GM12878 (cell line): Measurements from ENCODE around the gene TAF13. TPM values are rescaled to one million over a fixed set of nuclear protein-coding genes. Genes with fewer than 3 reads are reported as not detected.

ENCODE experiments used
- ATAC-seq: fragments of 200-7000 bp; cut with Tn5 transposase; 3 replicates; pipeline ENCODE4 v1.9.1; 2020; ENCODE audit warnings: mild to moderate bottlenecking, moderate library complexity
- BruUV-seq: library from RNA; stranded (reverse); fragments of 400-500 nt; replicated peaks from 2 replicates; lab custom pipeline; 2021; lab: Mats Ljungman, UMichigan
- CTCF ChIA-PET: fragments of 300-600 bp; sonication (Branson Sonifier 250); formaldehyde crosslinking; extraction: SDS; loops from one replicate; lab custom pipeline; 2021; ENCODE audit warnings: inconsistent platforms; lab: Yijun Ruan, JAX
- POLR2A ChIA-PET: fragments of 350-600 bp; formaldehyde crosslinking; extraction: SDS; loops from one replicate; lab custom pipeline; 2021; ENCODE audit warnings: inconsistent platforms; lab: Charles Lee
- RAD21 ChIA-PET: fragments of 300-600 bp; sonication (Branson Sonifier 250); formaldehyde crosslinking; loops from one replicate; lab custom pipeline; 2023; ENCODE audit warnings: antibody characterized with exemption; ENCODE audit not compliant: unreplicated experiment; lab: Charles Lee
- SMC1A ChIA-PET: fragments of 300-600 bp; sonication (Branson Sonifier 250); formaldehyde crosslinking; loops from one replicate; lab custom pipeline; 2023; ENCODE audit not compliant: unreplicated experiment, uncharacterized antibody; lab: Charles Lee
- DNase-seq: peaks from one replicate; pipeline ENCODE4 v3.0.0-alpha.2; 2011; ENCODE audit warnings: low read depth, low spot score
- FAIRE-seq: peaks from 3 replicates; lab custom pipeline; 2011; peaks lifted over from hg19 to GRCh38; lab: Jason Lieb, UNC
- H2AFZ ChIP-seq: 2 replicates; pipeline ENCODE4 v1.6.0; 2011; ENCODE audit warnings: low read depth, low read length, control low read depth; ENCODE audit not compliant: control insufficient read depth
- H3K27ac ChIP-seq: 2 replicates; pipeline ENCODE4 v1.5.1; 2011; ENCODE audit warnings: control low read depth; ENCODE audit not compliant: control insufficient read depth, insufficient read depth
- H3K27me3 ChIP-seq, 2 experiments: replicated peaks in 1 of 2; 2 replicates each; pipeline versions ENCODE4 v1.6.0 to v1.6.1; 2011; ENCODE audit warnings: low read length in 1 of 2; ENCODE audit not compliant: control insufficient read depth in 2 of 2, insufficient read depth in 2 of 2
- H3K36me3 ChIP-seq, 2 experiments: 2 replicates each; pipeline ENCODE4 v1.5.1; 2011; ENCODE audit warnings: low read length in 1 of 2; ENCODE audit not compliant: control insufficient read depth in 2 of 2, insufficient read depth in 2 of 2
- H3K4me1 ChIP-seq: 2 replicates; pipeline ENCODE4 v1.6.1; 2011; ENCODE audit warnings: mild to moderate bottlenecking, low read length, moderate library complexity, mixed read lengths; ENCODE audit not compliant: control insufficient read depth, insufficient read depth
- H3K4me2 ChIP-seq: 2 replicates; pipeline ENCODE4 v1.6.0; 2011; ENCODE audit warnings: control low read depth; ENCODE audit not compliant: control insufficient read depth, insufficient read depth
- H3K4me3 ChIP-seq: fragments of 200-600 bp; sonication (generic); 2 replicates; pipeline ENCODE4 v1.5.1; 2016
- H3K79me2 ChIP-seq: 2 replicates; pipeline ENCODE4 v1.6.0; 2011; ENCODE audit warnings: low read length; ENCODE audit not compliant: control insufficient read depth, insufficient read depth
- H3K9ac ChIP-seq: 2 replicates; pipeline ENCODE4 v1.8.0; 2011; ENCODE audit warnings: low read length, control low read depth, mixed read lengths; ENCODE audit not compliant: control insufficient read depth, insufficient read depth
- H3K9me3 ChIP-seq: replicated peaks from 3 replicates; pipeline ENCODE4 v1.5.1; 2011; ENCODE audit warnings: mild to moderate bottlenecking, low read length; ENCODE audit not compliant: control insufficient read depth, insufficient read depth
- H4K20me1 ChIP-seq: 2 replicates; pipeline ENCODE4 v1.6.0; 2011; ENCODE audit not compliant: control insufficient read depth, insufficient read depth
- CBX5 ChIP-seq: sonication (generic); IDR thresholded peaks from 2 replicates; pipeline ENCODE4 v1.6.1; 2016; ENCODE audit warnings: low read depth, moderate library complexity, mild to moderate bottlenecking, inconsistent platforms
- CHD4 ChIP-seq: fragments of 200-600 bp; sonication (generic); IDR thresholded peaks from 2 replicates; pipeline ENCODE4 v1.6.1; 2016; ENCODE audit warnings: mild to moderate bottlenecking
- DPF2 ChIP-seq: fragments of 450-650 bp; IDR thresholded peaks from 2 replicates; pipeline ENCODE4 v1.6.1; 2017; ENCODE audit warnings: mild to moderate bottlenecking
- FOXM1 ChIP-seq: IDR thresholded peaks from 2 replicates; pipeline ENCODE4 v1.6.1; 2012; ENCODE audit warnings: low read depth, mild to moderate bottlenecking, inconsistent platforms, low read length, moderate library complexity
- HCFC1 ChIP-seq: fragments of 150-350 bp; IDR thresholded peaks from 2 replicates; pipeline ENCODE4 v1.6.1; 2014; ENCODE audit warnings: low read length
- HDGF ChIP-seq: fragments of 450-650 bp; IDR thresholded peaks from 2 replicates; pipeline ENCODE4 v1.6.1; 2016; ENCODE audit warnings: antibody characterized with exemption
- IKZF2 ChIP-seq, 2 experiments: fragments of 450-650 bp; IDR thresholded peaks; 2 replicates each; pipeline ENCODE4 v1.6.1; 2017; ENCODE audit warnings: mild to moderate bottlenecking in 2 of 2, moderate library complexity in 2 of 2
- NRF1 ChIP-seq: conservative IDR thresholded peaks from 2 replicates; pipeline ENCODE4 v1.6.1; 2011; ENCODE audit warnings: mild to moderate bottlenecking, low read depth, low read length, improper control_type of control experiment
- PAX8 ChIP-seq: fragments of 450-650 bp; IDR thresholded peaks from 2 replicates; pipeline ENCODE4 v1.6.1; 2017; ENCODE audit warnings: mild to moderate bottlenecking, moderate library complexity
- PML ChIP-seq: IDR thresholded peaks from 2 replicates; pipeline ENCODE4 v1.6.1; 2012; ENCODE audit warnings: low read length, inconsistent platforms
- SMC3 ChIP-seq: IDR thresholded peaks from 2 replicates; pipeline ENCODE4 v1.6.1; 2011; ENCODE audit warnings: low read length, improper control_type of control experiment, borderline replicate concordance
- STAT1 ChIP-seq: fragments of 450-650 bp; conservative IDR thresholded peaks from 2 replicates; pipeline ENCODE4 v1.6.1; 2014; ENCODE audit warnings: antibody characterized with exemption, mild to moderate bottlenecking
- USF2 ChIP-seq: IDR thresholded peaks from 2 replicates; pipeline ENCODE4 v1.6.1; 2011; ENCODE audit warnings: low read depth, low read length, improper control_type of control experiment, borderline replicate concordance
- YBX1 ChIP-seq: fragments of 450-650 bp; IDR thresholded peaks from 2 replicates; pipeline ENCODE4 v1.6.1; 2016; ENCODE audit warnings: antibody characterized with exemption
- WGBS: methylation state at CpG from one replicate; pipeline ENCODE4 v1.1.6; 2016; ENCODE audit warnings: low lambda C conversion rate; ENCODE audit not compliant: insufficient replicate concordance, insufficient coverage; ENCODE audit errors: missing lambda C conversion rate; 5-methylcytosine and 5-hydroxymethylcytosine counted together
- in situ Hi-C: fragments of 300-500 bp; cut with MboI; formaldehyde crosslinking; loops from 9 replicates; pipeline ENCODE4 v1.14.3; 2018; ENCODE audit warnings: mixed read lengths
- intact Hi-C: fragments of 100-400 bp; cut with micrococcal nuclease; formaldehyde crosslinking; loops from one replicate; pipeline ENCODE4 v1.14.2; 2022; ENCODE audit not compliant: unreplicated experiment
- polyA plus RNA-seq, 11 experiments: library from polyadenylated mRNA; depleted of rRNA in 4 of 11; unstranded in 6 of 11; stranded (reverse) in 5 of 11; fragments of >200 nt; fragmentation: Nextera tagmentation in 4 of 11; fragmentation: Illumina TruSeq in 1 of 11; extraction: Ambion mirVana in 4 of 11; extraction: Trizol in 1 of 11; gene quantifications; 1 replicate in 1 of 11; 2 replicates in 10 of 11; pipeline versions ENCODE4 v1.2.1 to v1.2.3, GENCODE V29; 2011 to 2016; ENCODE audit warnings: inconsistent platforms in 2 of 11, missing spikeins in 2 of 11, low read depth in 1 of 11
- total RNA-seq, 4 experiments: library from RNA; depleted of rRNA in 3 of 4; stranded (reverse); fragments of >200 nt in 3 of 4; fragmentation: Illumina TruSeq in 1 of 4; extraction: Trizol in 1 of 4; gene quantifications; 2 replicates each; pipeline versions ENCODE4 v1.2.1 to v1.2.3, GENCODE V29; 2013 to 2021
- TF ChIP-seq, protein P1 (sequence below), 3 experiments: IDR thresholded peaks in 2 of 3; conservative IDR thresholded peaks in 1 of 3; 2 replicates each; pipeline ENCODE4 v1.5.1; 2011; ENCODE audit warnings: low read depth in 3 of 3, low read length in 3 of 3, mild to moderate bottlenecking in 3 of 3, control low read depth in 2 of 3, moderate library complexity in 2 of 3, inconsistent platforms in 1 of 3, mixed read lengths in 1 of 3; ENCODE audit not compliant: control insufficient read depth in 2 of 3, insufficient read depth in 1 of 3; ENCODE audit errors: extremely low read depth in 1 of 3
- TF ChIP-seq, protein P2 (sequence below): fragments of 450-650 bp; formaldehyde crosslinking; IDR thresholded peaks from 2 replicates; pipeline ENCODE4 v1.4.0; 2020; ENCODE audit warnings: mild to moderate bottlenecking, moderate library complexity

Gene TAF13
- total and polyA plus RNA-seq, 10 of the 15 experiments (the other 5 are each of a cell fraction or from before 2014, with no cell fraction given), result 8.1 to 30.6 (median 18.0) TPM

DNA sequence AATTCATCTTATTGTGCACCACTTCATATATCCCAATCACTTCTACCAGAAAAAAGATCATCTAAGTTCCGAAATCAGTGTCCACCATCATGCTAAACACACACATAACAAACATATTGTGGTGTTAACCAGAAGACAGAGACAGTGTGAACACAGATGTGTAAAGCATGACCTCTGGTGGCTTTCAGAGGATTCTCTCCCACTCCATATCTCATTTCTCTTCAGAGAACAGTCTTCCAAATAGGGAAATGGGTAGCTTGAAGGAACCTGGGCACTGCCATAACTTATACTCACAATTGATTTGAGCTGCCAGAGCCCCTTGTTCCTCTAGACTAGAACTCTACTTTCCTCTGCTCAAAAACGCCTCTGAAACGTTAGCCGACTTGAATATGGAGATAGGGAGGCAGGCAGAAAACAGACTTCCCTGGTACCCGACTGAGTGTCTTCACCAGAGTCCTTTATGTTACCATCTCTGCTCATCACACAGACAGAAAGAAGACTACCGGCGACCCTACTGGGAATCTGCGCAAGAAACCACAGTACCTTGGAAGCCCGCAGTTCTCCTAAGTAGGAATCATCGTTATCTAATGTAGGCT lies 36.4 kb upstream of the TAF13 start (continued):
- TF ChIP-seq SMC3 (peak; percentile 48; the same call in 1 of the 2 replicates), STAT1 (no peak)

DNA sequence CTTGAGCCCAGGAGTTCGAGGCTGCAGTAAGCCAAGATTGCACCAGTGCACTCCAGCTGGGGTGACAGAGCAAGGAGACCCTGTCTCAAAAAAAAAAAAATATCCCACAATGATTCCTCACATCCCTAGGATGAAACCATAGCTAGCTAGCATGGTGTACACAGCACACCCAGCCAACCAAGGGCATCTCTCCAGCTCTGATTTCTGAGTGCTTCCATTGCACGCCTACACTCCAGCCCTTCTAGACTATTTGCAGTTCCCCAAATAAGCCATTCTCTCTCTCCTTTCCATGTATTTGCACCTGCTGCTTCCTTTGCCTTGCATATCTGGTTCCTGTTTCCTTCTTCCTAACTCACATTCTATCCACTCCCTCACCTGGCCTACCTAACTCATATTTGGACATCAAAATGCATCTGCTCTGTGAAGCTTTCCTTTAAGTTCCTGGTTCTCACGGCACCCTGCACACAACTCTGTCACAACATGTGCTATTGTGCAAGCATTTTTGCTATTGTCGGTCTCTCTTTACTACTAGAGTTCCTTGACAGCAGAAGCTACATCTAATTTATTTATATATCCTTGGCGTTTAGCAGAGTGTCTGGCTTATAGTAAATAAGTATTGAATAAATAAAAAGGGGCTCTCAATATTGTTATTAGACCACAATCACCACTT lies 35.7 kb upstream of the TAF13 start:
- ChIA-PET CTCF (interaction anchor here (0.6 to 8.3 kb wide), 23 partner anchors 10 to 292 kb away, joined by 3 to 57 read pairs (median 5); partner anchors contain the start of gene TMEM167B), POLR2A (interaction anchor here (1.9 to 3.7 kb wide), 2 partner anchors 9 to 12 kb away, joined by 4 to 25 read pairs; no protein-coding TSS in a partner anchor), RAD21 (interaction anchor here (0.8 to 2.6 kb wide), 7 partner anchors 11 to 285 kb away, joined by 3 to 11 read pairs (median 6); partner anchors contain the start of gene TMEM167B), SMC1A (interaction anchor here (0.8 to 4.6 kb wide), 9 partner anchors 10 to 283 kb away, joined by 3 to 33 read pairs (median 4); partner anchors contain the start of gene WDR47)
- H4K20me1 ChIP-seq, result no peaks in the 10 kb centered on the region
- DNase-seq, result no peak
- peaks cover 8 to 11% of the 10 kb centered on the region in 2 experiments for H3K27me3 ChIP-seq
- H3K9me3 ChIP-seq, result no peaks in the 10 kb centered on the region
- no peak overlapping the region for H3K4me3 ChIP-seq
- H3K79me2 ChIP-seq, result no peaks in the 10 kb centered on the region
- no peak overlapping the region for H3K9ac ChIP-seq
- no peak overlapping the region for H2AFZ ChIP-seq
- no peak overlapping the region for H3K27ac ChIP-seq
- H3K4me1 ChIP-seq, result peaks cover 15% of the 10 kb centered on the region
- WGBS, result 20% methylated on average over 5 of the region's 5 CpGs
- FAIRE-seq, result no peak
- H3K4me2 ChIP-seq, result no peak overlapping the region
- BruUV-seq, result no TSS peak
- H3K36me3 ChIP-seq, result no peaks in the 10 kb centered on the region
- in situ Hi-C loops (no loop called here), intact Hi-C loops (loop anchor here (1.0 to 10.0 kb wide), 9 partner anchors 11 to 283 kb away; partner anchors contain the start of genes CLCC1, SORT1 and WDR47)
- no peak for ATAC-seq
- no peak for TF ChIP-seq PML
- TF ChIP-seq USF2, result no peak
- TF ChIP-seq NRF1, result no peak
- no peak for TF ChIP-seq PAX8
- TF ChIP-seq IKZF2 (IDR thresholded peaks at IDR 0.05), result no peak
- no peak for TF ChIP-seq CBX5
- TF ChIP-seq CHD4, result no peak
- TF ChIP-seq, protein P1, sequence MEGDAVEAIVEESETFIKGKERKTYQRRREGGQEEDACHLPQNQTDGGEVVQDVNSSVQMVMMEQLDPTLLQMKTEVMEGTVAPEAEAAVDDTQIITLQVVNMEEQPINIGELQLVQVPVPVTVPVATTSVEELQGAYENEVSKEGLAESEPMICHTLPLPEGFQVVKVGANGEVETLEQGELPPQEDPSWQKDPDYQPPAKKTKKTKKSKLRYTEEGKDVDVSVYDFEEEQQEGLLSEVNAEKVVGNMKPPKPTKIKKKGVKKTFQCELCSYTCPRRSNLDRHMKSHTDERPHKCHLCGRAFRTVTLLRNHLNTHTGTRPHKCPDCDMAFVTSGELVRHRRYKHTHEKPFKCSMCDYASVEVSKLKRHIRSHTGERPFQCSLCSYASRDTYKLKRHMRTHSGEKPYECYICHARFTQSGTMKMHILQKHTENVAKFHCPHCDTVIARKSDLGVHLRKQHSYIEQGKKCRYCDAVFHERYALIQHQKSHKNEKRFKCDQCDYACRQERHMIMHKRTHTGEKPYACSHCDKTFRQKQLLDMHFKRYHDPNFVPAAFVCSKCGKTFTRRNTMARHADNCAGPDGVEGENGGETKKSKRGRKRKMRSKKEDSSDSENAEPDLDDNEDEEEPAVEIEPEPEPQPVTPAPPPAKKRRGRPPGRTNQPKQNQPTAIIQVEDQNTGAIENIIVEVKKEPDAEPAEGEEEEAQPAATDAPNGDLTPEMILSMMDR (IDR thresholded peaks at IDR 0.05 in 2 of 3, conservative IDR thresholded peaks at IDR 0.05 in 1 of 3; ENCODE audit: control insufficient read depth in 2 of 3, extremely low read depth in 1 of 3, insufficient read depth in 1 of 3, low read depth in 3 of 3, low read length in 3 of 3), result no peak
- no peak for TF ChIP-seq SMC3
- TF ChIP-seq FOXM1, result no peak
- no peak for TF ChIP-seq YBX1
- no peak for TF ChIP-seq HDGF
- no peak for TF ChIP-seq DPF2
- TF ChIP-seq, protein P2, sequence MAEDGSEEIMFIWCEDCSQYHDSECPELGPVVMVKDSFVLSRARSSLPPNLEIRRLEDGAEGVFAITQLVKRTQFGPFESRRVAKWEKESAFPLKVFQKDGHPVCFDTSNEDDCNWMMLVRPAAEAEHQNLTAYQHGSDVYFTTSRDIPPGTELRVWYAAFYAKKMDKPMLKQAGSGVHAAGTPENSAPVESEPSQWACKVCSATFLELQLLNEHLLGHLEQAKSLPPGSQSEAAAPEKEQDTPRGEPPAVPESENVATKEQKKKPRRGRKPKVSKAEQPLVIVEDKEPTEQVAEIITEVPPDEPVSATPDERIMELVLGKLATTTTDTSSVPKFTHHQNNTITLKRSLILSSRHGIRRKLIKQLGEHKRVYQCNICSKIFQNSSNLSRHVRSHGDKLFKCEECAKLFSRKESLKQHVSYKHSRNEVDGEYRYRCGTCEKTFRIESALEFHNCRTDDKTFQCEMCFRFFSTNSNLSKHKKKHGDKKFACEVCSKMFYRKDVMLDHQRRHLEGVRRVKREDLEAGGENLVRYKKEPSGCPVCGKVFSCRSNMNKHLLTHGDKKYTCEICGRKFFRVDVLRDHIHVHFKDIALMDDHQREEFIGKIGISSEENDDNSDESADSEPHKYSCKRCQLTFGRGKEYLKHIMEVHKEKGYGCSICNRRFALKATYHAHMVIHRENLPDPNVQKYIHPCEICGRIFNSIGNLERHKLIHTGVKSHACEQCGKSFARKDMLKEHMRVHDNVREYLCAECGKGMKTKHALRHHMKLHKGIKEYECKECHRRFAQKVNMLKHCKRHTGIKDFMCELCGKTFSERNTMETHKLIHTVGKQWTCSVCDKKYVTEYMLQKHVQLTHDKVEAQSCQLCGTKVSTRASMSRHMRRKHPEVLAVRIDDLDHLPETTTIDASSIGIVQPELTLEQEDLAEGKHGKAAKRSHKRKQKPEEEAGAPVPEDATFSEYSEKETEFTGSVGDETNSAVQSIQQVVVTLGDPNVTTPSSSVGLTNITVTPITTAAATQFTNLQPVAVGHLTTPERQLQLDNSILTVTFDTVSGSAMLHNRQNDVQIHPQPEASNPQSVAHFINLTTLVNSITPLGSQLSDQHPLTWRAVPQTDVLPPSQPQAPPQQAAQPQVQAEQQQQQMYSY, result no peak
- TF ChIP-seq HCFC1, result no peak
